MM.1S (cell line): Measurements from ENCODE around the gene HKDC1.

ENCODE experiments used
- DNase-seq: peaks from one replicate; pipeline ENCODE4 v3.0.0-alpha.2; 2015
- H2AFZ ChIP-seq: fragments of 300-600 bp; sonication (generic); 2 replicates; pipeline ENCODE4 v1.6.0; 2016; ENCODE audit warnings: antibody characterized with exemption, low read length
- H3F3A ChIP-seq: fragments of 300-600 bp; sonication (generic); 2 replicates; pipeline ENCODE4 v1.6.1; 2016; ENCODE audit warnings: mild to moderate bottlenecking, antibody characterized with exemption, low read length, moderate library complexity, mixed read lengths; ENCODE audit not compliant: insufficient read depth
- H3K27ac ChIP-seq: fragments of 300-600 bp; sonication (generic); 2 replicates; pipeline ENCODE4 v1.5.1; 2016; ENCODE audit warnings: mild to moderate bottlenecking, low read length
- H3K27me3 ChIP-seq: fragments of 300-600 bp; sonication (generic); replicated peaks from 2 replicates; pipeline ENCODE4 v1.6.0; 2016; ENCODE audit warnings: low read length; ENCODE audit not compliant: insufficient read depth
- H3K36me3 ChIP-seq: fragments of 300-600 bp; sonication (generic); replicated peaks from 2 replicates; pipeline ENCODE4 v1.6.1; 2016; ENCODE audit warnings: mild to moderate bottlenecking, low read length, mixed read lengths; ENCODE audit not compliant: insufficient read depth
- H3K4me1 ChIP-seq: fragments of 300-600 bp; sonication (generic); 2 replicates; pipeline ENCODE4 v1.6.1; 2016; ENCODE audit warnings: low read length, mixed read lengths
- H3K4me2 ChIP-seq: fragments of 300-600 bp; sonication (generic); 2 replicates; pipeline ENCODE4 v1.6.0; 2016; ENCODE audit warnings: low read depth, low read length
- H3K4me3 ChIP-seq: fragments of 300-600 bp; sonication (generic); 2 replicates; pipeline ENCODE4 v1.5.1; 2016; ENCODE audit warnings: low read length, mixed read lengths
- H3K79me2 ChIP-seq: fragments of 300-600 bp; sonication (generic); 2 replicates; pipeline ENCODE4 v1.6.1; 2016; ENCODE audit warnings: mixed run types, low read length, mixed read lengths
- H3K9ac ChIP-seq: fragments of 300-600 bp; sonication (generic); 2 replicates; pipeline ENCODE4 v1.6.1; 2016; ENCODE audit warnings: low read length, mixed read lengths
- H3K9me2 ChIP-seq: fragments of 300-600 bp; sonication (generic); replicated peaks from 2 replicates; pipeline ENCODE4 v1.6.1; 2016; ENCODE audit warnings: mild to moderate bottlenecking, low read length, mixed read lengths; ENCODE audit not compliant: insufficient read depth
- H3K9me3 ChIP-seq: fragments of 300-600 bp; sonication (generic); replicated peaks from 2 replicates; pipeline ENCODE4 v1.6.1; 2016; ENCODE audit warnings: mild to moderate bottlenecking, low read length, mixed read lengths; ENCODE audit not compliant: insufficient read depth
- H4K20me1 ChIP-seq: fragments of 300-600 bp; sonication (generic); 2 replicates; pipeline ENCODE4 v1.6.1; 2016; ENCODE audit warnings: mild to moderate bottlenecking, low read length, moderate library complexity, mixed read lengths; ENCODE audit not compliant: insufficient read depth
- CTCF ChIP-seq: fragments of 300-600 bp; sonication (generic); IDR thresholded peaks from 2 replicates; pipeline ENCODE4 v1.5.1; 2016; ENCODE audit warnings: antibody characterized with exemption, low read length, mixed read lengths
- EZH2 ChIP-seq: fragments of 300-600 bp; sonication (generic); optimal IDR thresholded peaks from 2 replicates; pipeline ENCODE3; 2017; ENCODE audit warnings: low read depth, mild to moderate bottlenecking, antibody characterized with exemption, low read length, mixed read lengths
- EZH2phosphoT487 ChIP-seq: fragments of 300-600 bp; sonication (generic); IDR thresholded peaks from 2 replicates; pipeline ENCODE4 v1.6.1; 2018; ENCODE audit warnings: antibody characterized with exemption, low read length

Gene HKDC1

GRCh38 chr10:69229616-69229916 lies 9.4 kb downstream of the HKDC1 start:
- no peaks in the 10 kb centered on the region for H3K27me3 ChIP-seq
- peaks cover 5% of the 10 kb centered on the region; the same call in 1 of the 2 replicates for H3F3A ChIP-seq
- H3K4me1 ChIP-seq = peaks cover 29% of the 10 kb centered on the region
- peak overlapping the region; percentile 34; the same call in 1 of the 2 replicates for H3K9ac ChIP-seq
- H3K4me2 ChIP-seq = peak overlapping the region; percentile 66
- TF ChIP-seq EZH2phosphoT487 (no peak), CTCF (no peak), EZH2 (no peak)
- no peak for DNase-seq
- H3K79me2 ChIP-seq = no peaks in the 10 kb centered on the region
- no peaks in the 10 kb centered on the region for H4K20me1 ChIP-seq
- H3K9me3 ChIP-seq = no peaks in the 10 kb centered on the region
- peak overlapping the region; percentile 54 for H2AFZ ChIP-seq
- no peaks in the 10 kb centered on the region for H3K36me3 ChIP-seq
- H3K4me3 ChIP-seq = no peak overlapping the region
- peak overlapping the region; percentile 65; the same call in 1 of the 2 replicates for H3K27ac ChIP-seq
- H3K9me2 ChIP-seq = no peaks in the 10 kb centered on the region

- no peak for TF ChIP-seq CTCF
- TF ChIP-seq EZH2phosphoT487 = no peak
- no peak for TF ChIP-seq EZH2
- Histone ChIP-seq H2AFZ (no peak overlapping the region), H3K79me2 (no peaks in the 10 kb centered on the region), H3K9me3 (no peaks in the 10 kb centered on the region), H3K27ac (no peak overlapping the region), H3K36me3 (no peaks in the 10 kb centered on the region), H3K27me3 (no peaks in the 10 kb centered on the region), H3F3A (no peaks in the 10 kb centered on the region), H4K20me1 (no peaks in the 10 kb centered on the region), H3K4me2 (no peak overlapping the region), H3K4me3 (no peak overlapping the region), H3K9ac (no peak overlapping the region), H3K4me1 (peaks cover 24% of the 10 kb centered on the region), H3K9me2 (no peaks in the 10 kb centered on the region)
- DNase-seq = no peak
Measured at GRCh38 chr10:69230128-69230527, 10.0 kb downstream of the HKDC1 start.

GRCh38 chr10:69232252-69232651 lies 12.1 kb downstream of the HKDC1 start:
- H3K27me3 ChIP-seq = no peaks in the 10 kb centered on the region
- H3F3A ChIP-seq = no peaks in the 10 kb centered on the region
- no peaks in the 10 kb centered on the region for H3K9me3 ChIP-seq
- H3K79me2 ChIP-seq = no peaks in the 10 kb centered on the region
- H3K27ac ChIP-seq = no peak overlapping the region
- no peak overlapping the region for H3K4me2 ChIP-seq
- peaks cover 17% of the 10 kb centered on the region for H3K4me1 ChIP-seq
- H3K9ac ChIP-seq = no peak overlapping the region
- no peaks in the 10 kb centered on the region for H4K20me1 ChIP-seq
- TF ChIP-seq EZH2 (no peak), EZH2phosphoT487 (no peak), CTCF (no peak)
- DNase-seq = no peak
- H3K4me3 ChIP-seq = no peak overlapping the region
- H3K36me3 ChIP-seq = no peaks in the 10 kb centered on the region
- H2AFZ ChIP-seq = no peak overlapping the region
- H3K9me2 ChIP-seq = no peaks in the 10 kb centered on the region
